ENCODE results near the gene BAHCC1. TPM values are rescaled to one million over a fixed set of nuclear protein-coding genes. Genes with fewer than 3 reads are reported as not detected.

BAHCC1 gene
- total RNA-seq, 1 experiment from 2014 or later: 8.7 TPM

DNA sequence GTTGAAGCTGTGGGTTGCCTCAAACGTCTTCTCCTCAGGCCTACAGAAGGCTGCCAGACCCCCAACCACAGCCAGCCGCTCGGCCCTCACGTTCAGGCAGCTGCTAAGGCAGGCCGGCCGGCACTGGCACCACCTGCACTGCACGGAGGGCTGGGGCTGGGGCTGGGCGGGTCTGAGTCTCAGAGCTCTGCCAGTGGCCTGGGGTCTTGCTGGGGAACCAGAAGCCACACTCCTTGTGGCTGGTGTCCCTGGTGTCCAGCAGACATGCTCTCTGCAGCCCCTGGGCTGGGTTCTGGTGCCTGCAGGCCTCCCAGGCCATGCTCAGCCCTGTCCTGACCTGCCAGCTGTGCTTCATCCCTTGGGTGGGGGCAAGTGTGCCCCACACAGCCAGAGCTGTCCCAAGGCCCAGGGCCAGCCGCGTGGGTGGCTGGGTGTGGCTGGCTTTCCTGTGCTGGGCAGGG is 42.0 kb downstream of the BAHCC1 start:
- H3K4me3 ChIP-seq (ENCODE audit: insufficient read depth, low read depth, low read length): no peak overlapping the region
- DNase-seq: no peak
- H3K36me3 ChIP-seq (replicated peaks; ENCODE audit: control insufficient read depth, insufficient read depth, low read length): no peaks in the 10 kb centered on the region
- H3K27me3 ChIP-seq (ENCODE audit: control insufficient read depth, insufficient read depth, low read length): no peaks in the 10 kb centered on the region

- Histone ChIP-seq H3K27me3 (ENCODE audit: control insufficient read depth, insufficient read depth, low read length) (no peaks in the 10 kb centered on the region), H3K4me3 (ENCODE audit: insufficient read depth, low read depth, low read length) (no peak overlapping the region), H3K36me3 (replicated peaks; ENCODE audit: control insufficient read depth, insufficient read depth, low read length) (no peaks in the 10 kb centered on the region)
- no peak for DNase-seq
Measured at GRCh38 chr17:81438007-81438659, 42.9 kb downstream of the BAHCC1 start.

DNA sequence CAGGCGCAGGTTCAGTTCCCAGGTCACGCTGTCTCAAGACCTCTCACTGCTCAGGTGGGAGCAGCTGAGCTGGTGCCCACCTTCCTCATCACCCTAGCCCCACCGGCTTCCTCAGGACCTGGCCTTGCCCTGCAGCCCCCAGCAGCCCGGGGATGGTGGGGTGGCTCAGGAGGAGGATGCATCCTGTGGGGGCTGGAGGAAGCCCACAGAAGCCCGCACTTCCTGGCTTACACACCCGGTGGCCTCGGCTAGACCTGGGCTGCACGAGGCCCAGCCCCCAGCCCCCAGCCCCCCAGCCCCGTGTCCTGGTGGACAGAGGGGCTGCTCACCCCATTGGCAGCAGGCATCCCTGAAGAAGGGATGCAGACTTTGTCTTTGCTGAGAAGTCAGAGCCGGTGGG is 43.4 kb downstream of the BAHCC1 start:
- H3K4me3 ChIP-seq (ENCODE audit: insufficient read depth, low read depth, low read length): no peak overlapping the region

DNA sequence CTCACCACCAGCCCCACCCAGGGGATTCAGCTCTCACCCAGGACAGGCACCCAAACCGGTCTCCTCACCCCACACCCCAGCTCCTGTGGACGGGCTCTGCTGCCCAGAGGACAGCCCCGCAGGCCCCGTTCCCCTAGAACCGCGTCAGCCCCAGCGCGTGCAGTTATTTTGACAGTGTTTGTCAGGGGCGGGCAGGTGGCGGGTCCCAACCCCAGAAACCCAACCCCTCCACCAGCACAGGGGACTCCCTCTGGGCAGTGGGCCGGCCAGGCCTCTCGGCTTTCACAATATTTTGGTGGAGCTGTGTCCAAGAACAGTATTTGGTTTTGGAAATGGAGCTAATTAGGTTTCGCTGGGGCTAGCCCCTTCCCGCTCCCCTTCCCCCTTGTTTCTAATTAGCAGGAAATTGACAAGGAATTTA is 44.8 kb downstream of the BAHCC1 start:
- no peaks in the 10 kb centered on the region for H3K36me3 ChIP-seq (replicated peaks; ENCODE audit: control insufficient read depth, insufficient read depth, low read length)
- H3K4me3 ChIP-seq (ENCODE audit: insufficient read depth, low read depth, low read length): no peak overlapping the region
- no peak for DNase-seq
- no peaks in the 10 kb centered on the region for H3K27me3 ChIP-seq (ENCODE audit: control insufficient read depth, insufficient read depth, low read length)

More for the DNA sequence above, 43.4 kb downstream of the BAHCC1 start:
- no peak for DNase-seq
- Histone ChIP-seq H3K36me3 (replicated peaks; ENCODE audit: control insufficient read depth, insufficient read depth, low read length) (no peaks in the 10 kb centered on the region), H3K27me3 (ENCODE audit: control insufficient read depth, insufficient read depth, low read length) (no peaks in the 10 kb centered on the region)

DNA sequence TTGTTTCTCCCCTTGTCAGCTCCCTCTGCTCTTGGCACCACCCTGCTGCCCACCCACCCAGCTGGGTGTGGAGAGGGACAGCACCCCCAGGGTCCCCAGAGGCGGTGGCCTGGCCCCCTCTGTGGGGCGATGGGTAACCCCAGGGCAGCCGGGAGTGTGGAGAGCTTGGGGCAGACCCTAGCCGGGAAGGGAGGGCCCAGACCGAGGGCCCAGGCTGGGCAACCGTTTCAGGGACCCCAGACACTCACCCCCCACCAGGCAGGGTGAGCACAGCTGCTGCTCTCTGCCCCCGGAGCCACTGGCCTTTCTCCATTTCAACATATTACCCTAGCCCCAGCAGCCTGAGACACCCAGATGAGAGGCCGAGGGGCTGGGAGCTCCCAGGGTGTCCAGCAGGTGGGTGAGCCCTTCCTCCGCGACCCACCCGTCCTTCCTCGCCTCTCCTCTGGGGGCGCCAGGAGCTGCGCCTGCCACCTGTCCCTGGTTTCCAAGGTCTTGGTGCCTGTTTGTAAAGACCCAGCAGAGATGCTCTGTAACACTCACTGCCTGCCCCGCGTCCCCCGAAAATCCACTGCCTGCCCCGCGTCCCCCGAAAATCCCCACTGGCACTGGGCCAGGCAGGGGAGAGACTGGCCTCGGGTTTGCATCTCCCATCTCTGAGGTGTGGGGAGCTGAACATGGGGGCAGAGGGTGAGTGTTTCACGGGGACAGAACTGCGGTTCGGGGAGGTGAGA is 45.4 kb downstream of the BAHCC1 start:
- Histone ChIP-seq H3K4me3 (ENCODE audit: insufficient read depth, low read depth, low read length) (no peak overlapping the region), H3K36me3 (replicated peaks; ENCODE audit: control insufficient read depth, insufficient read depth, low read length) (no peaks in the 10 kb centered on the region), H3K27me3 (ENCODE audit: control insufficient read depth, insufficient read depth, low read length) (no peaks in the 10 kb centered on the region)
- DNase-seq: peak; percentile 99

GRCh38 chr17:81442791-81443190 is 47.5 kb downstream of the BAHCC1 start:
- Histone ChIP-seq H3K36me3 (replicated peaks; ENCODE audit: control insufficient read depth, insufficient read depth, low read length) (no peaks in the 10 kb centered on the region), H3K4me3 (ENCODE audit: insufficient read depth, low read depth, low read length) (no peak overlapping the region), H3K27me3 (ENCODE audit: control insufficient read depth, insufficient read depth, low read length) (no peaks in the 10 kb centered on the region)
- DNase-seq: no peak

GRCh38 chr17:81443269-81443668 is 48.0 kb downstream of the BAHCC1 start:
- DNase-seq: no peak
- Histone ChIP-seq H3K27me3 (ENCODE audit: control insufficient read depth, insufficient read depth, low read length) (no peaks in the 10 kb centered on the region), H3K36me3 (replicated peaks; ENCODE audit: control insufficient read depth, insufficient read depth, low read length) (no peaks in the 10 kb centered on the region), H3K4me3 (ENCODE audit: insufficient read depth, low read depth, low read length) (no peak overlapping the region)

- no peaks in the 10 kb centered on the region for H3K36me3 ChIP-seq (replicated peaks; ENCODE audit: control insufficient read depth, insufficient read depth, low read length)
- no peaks in the 10 kb centered on the region for H3K27me3 ChIP-seq (ENCODE audit: control insufficient read depth, insufficient read depth, low read length)
- peak; percentile 87 for DNase-seq
- H3K4me3 ChIP-seq (ENCODE audit: insufficient read depth, low read depth, low read length): no peak overlapping the region
Measured at GRCh38 chr17:81444610-81445339, 49.5 kb downstream of the BAHCC1 start.

DNA sequence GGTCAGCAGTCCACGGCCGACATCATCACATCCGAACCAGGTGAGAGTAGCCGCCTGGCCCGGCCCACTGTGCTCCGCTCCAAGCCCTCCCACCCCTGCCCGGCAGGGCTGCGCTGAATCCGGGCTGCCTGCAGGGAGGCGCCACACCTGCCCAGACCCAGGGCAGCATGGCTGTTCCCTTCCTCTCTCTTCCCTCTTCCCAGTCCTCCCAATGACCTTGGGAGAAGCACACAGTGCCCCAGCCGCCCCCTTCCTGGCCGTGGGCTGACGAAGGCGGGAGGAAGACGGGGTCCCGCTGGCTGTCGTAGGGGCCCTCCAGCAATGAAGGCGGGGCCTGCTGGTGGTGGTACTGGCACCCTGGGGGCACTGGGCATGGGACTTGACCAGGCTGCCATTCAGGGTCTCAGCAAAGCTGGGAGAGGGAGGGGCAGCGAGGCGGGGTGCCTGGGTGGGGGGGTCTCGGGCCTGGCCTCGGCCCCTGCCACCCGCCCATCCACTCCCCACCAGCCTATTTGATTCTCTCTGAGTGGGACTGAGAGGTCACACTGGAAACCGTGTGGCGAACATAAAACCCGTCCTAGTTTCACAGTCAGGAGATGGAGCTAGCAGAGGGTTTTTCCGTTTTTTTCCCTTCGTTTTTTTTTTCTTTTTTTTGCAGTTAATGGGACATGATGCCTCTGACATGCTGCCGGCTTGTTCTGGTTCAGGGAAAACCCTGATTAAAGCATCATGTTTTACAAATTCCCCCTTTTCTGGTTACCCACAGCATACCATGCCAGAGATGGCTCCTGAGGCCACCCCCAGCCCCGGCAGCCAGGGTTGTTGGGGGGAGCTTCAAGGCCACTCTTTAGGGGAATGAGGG is 50.6 kb downstream of the BAHCC1 start:
- DNase-seq: peak; percentile 92
- Histone ChIP-seq H3K4me3 (ENCODE audit: insufficient read depth, low read depth, low read length) (no peak overlapping the region), H3K27me3 (ENCODE audit: control insufficient read depth, insufficient read depth, low read length) (no peaks in the 10 kb centered on the region), H3K36me3 (replicated peaks; ENCODE audit: control insufficient read depth, insufficient read depth, low read length) (no peaks in the 10 kb centered on the region)

GRCh38 chr17:81447331-81447933 is 52.2 kb downstream of the BAHCC1 start:
- Histone ChIP-seq H3K36me3 (replicated peaks; ENCODE audit: control insufficient read depth, insufficient read depth, low read length) (no peaks in the 10 kb centered on the region), H3K4me3 (ENCODE audit: insufficient read depth, low read depth, low read length) (no peak overlapping the region), H3K27me3 (ENCODE audit: control insufficient read depth, insufficient read depth, low read length) (no peaks in the 10 kb centered on the region)
- DNase-seq: peak; percentile 65

- Histone ChIP-seq H3K36me3 (replicated peaks; ENCODE audit: control insufficient read depth, insufficient read depth, low read length) (no peaks in the 10 kb centered on the region), H3K27me3 (ENCODE audit: control insufficient read depth, insufficient read depth, low read length) (no peaks in the 10 kb centered on the region), H3K4me3 (ENCODE audit: insufficient read depth, low read depth, low read length) (no peak overlapping the region)
- no peak for DNase-seq
Measured at GRCh38 chr17:81448442-81448841, 53.2 kb downstream of the BAHCC1 start.

DNA sequence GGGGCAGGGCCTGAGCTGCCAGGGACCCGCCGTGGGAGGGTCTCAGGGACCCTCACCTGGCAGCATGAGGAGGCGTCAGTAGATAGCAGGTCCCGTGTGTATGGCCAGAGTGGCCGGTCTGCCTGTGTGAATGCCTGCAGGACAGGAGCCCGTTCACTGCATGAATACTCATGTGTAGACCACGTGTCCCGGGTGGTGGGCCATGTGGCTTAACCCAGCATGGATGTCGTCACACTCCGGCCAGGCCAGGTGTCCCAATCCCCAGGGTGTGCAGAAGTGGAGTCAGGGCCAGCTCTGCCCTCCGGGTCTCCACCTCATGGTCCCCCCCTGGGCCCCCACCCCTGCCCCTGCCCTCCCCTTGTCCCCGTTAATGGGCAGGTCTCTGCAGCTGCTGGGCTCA is 53.7 kb downstream of the BAHCC1 start:
- Histone ChIP-seq H3K4me3 (ENCODE audit: insufficient read depth, low read depth, low read length) (no peak overlapping the region), H3K27me3 (ENCODE audit: control insufficient read depth, insufficient read depth, low read length) (no peaks in the 10 kb centered on the region), H3K36me3 (replicated peaks; ENCODE audit: control insufficient read depth, insufficient read depth, low read length) (no peaks in the 10 kb centered on the region)
- DNase-seq: no peak

DNA sequence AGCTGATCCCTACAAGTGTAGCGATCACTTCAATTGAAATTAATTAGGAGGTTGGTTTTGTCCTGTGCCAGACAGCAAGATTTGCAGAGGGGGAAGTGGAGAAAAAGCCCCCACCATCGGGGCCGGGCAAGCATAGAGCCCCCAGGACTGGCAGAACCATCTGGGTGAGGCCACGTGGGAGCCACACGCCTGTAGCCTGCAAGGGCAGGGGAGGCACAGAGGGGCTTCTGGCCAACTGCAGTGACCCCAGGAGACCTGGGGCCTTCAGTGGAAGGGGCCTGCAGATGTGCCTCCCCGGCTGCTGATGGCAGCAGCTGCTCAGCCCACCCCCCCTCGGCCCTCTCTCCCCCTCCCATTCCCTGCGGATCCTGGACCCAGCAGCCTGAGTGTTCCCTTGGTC is 54.1 kb downstream of the BAHCC1 start:
- Histone ChIP-seq H3K36me3 (replicated peaks; ENCODE audit: control insufficient read depth, insufficient read depth, low read length) (no peaks in the 10 kb centered on the region), H3K27me3 (ENCODE audit: control insufficient read depth, insufficient read depth, low read length) (no peaks in the 10 kb centered on the region), H3K4me3 (ENCODE audit: insufficient read depth, low read depth, low read length) (no peak overlapping the region)
- no peak for DNase-seq

DNA sequence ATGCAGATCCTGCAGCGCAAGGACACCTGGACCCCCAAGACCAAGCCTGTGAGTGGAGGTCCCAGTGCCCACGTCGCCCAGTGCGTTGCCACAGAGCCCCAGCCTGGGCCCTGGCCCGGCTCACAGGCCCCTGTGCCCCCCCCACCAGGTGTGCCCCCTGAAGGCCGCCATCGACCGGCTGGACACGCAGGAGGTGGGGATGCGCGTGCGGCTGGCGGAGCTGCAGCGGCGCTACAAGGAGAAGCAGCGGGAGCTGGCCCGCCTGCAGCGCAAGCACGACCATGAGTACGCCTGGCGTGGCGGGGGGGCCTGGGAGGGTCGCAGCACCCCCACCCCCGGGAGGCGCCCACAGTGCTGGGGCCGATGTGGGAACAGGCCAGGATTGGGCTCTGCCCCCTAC is 56.6 kb downstream of the BAHCC1 start:
- H3K4me3 ChIP-seq (ENCODE audit: insufficient read depth, low read depth, low read length): no peak overlapping the region
- H3K36me3 ChIP-seq (replicated peaks; ENCODE audit: control insufficient read depth, insufficient read depth, low read length): no peaks in the 10 kb centered on the region
- H3K27me3 ChIP-seq (ENCODE audit: control insufficient read depth, insufficient read depth, low read length): no peaks in the 10 kb centered on the region
- DNase-seq: no peak
